Measurements from ENCODE around the gene TRPV3.

The TRPV3 gene

GRCh38 chr17:3505008-3505407 lies 52.6 kb downstream of the TRPV3 start:
- no peak for TF ChIP-seq CTCF (IDR thresholded peaks at IDR 0.05; ENCODE audit: low read depth, low read length)
- no peak for DNase-seq (ENCODE audit: low read depth in 2 of 2)
- H3K4me3 ChIP-seq (replicated peaks in 1 of 2; ENCODE audit: low read depth in 2 of 2, low read length in 2 of 2): no peak overlapping the region

GRCh38 chr17:3503285-3503684 lies 54.3 kb downstream of the TRPV3 start:
- no peak overlapping the region for H3K4me3 ChIP-seq (replicated peaks in 1 of 2; ENCODE audit: low read depth in 2 of 2, low read length in 2 of 2)
- no peak for DNase-seq (ENCODE audit: low read depth in 2 of 2)
- TF ChIP-seq CTCF (IDR thresholded peaks at IDR 0.05; ENCODE audit: low read depth, low read length): no peak

GRCh38 chr17:3502466-3502865 lies 55.1 kb downstream of the TRPV3 start:
- TF ChIP-seq CTCF (IDR thresholded peaks at IDR 0.05; ENCODE audit: low read depth, low read length): no peak
- DNase-seq (ENCODE audit: low read depth in 2 of 2): no peak
- no peak overlapping the region for H3K4me3 ChIP-seq (replicated peaks in 1 of 2; ENCODE audit: low read depth in 2 of 2, low read length in 2 of 2)

- no peak overlapping the region for H3K4me3 ChIP-seq (replicated peaks in 1 of 2; ENCODE audit: low read depth in 2 of 2, low read length in 2 of 2)
- TF ChIP-seq CTCF (IDR thresholded peaks at IDR 0.05; ENCODE audit: low read depth, low read length): no peak
- DNase-seq (ENCODE audit: low read depth in 2 of 2): peak in 1 of 2 donors; percentile 34
Measured at GRCh38 chr17:3501344-3501743, 56.3 kb downstream of the TRPV3 start.

- H3K4me3 ChIP-seq (replicated peaks in 1 of 2; ENCODE audit: low read depth in 2 of 2, low read length in 2 of 2): no peak overlapping the region
- DNase-seq (ENCODE audit: low read depth in 2 of 2): no peak
- no peak for TF ChIP-seq CTCF (IDR thresholded peaks at IDR 0.05; ENCODE audit: low read depth, low read length)
Measured at GRCh38 chr17:3497101-3497500, 60.5 kb downstream of the TRPV3 start.

GRCh38 chr17:3485481-3486068 lies 72.0 kb downstream of the TRPV3 start:
- TF ChIP-seq CTCF (IDR thresholded peaks at IDR 0.05; ENCODE audit: low read depth, low read length): no peak
- DNase-seq (ENCODE audit: low read depth in 2 of 2): no peak

GRCh38 chr17:3482852-3483251 lies 74.8 kb downstream of the TRPV3 start:
- DNase-seq (ENCODE audit: low read depth in 2 of 2): no peak
- no peak for TF ChIP-seq CTCF (IDR thresholded peaks at IDR 0.05; ENCODE audit: low read depth, low read length)
- no peak overlapping the region for H3K4me3 ChIP-seq (replicated peaks in 1 of 2; ENCODE audit: low read depth in 2 of 2, low read length in 2 of 2)

More at GRCh38 chr17:3485481-3486068, 72.0 kb downstream of the TRPV3 start:
- no peak overlapping the region for H3K4me3 ChIP-seq (replicated peaks in 1 of 2; ENCODE audit: low read depth in 2 of 2, low read length in 2 of 2)

All from cardiac fibroblast (primary cell).